Measurements from ENCODE around the gene FOXC2. TPM values are rescaled to one million over a fixed set of nuclear protein-coding genes. Genes with fewer than 3 reads are reported as not detected.
"Not testable (repeated sequence)": the region's sequence is repeated elsewhere in the genome, so short reads cannot be mapped to it uniquely, and the experiment has no call there.

Gene FOXC2
- total RNA-seq, 4 donors from 2014 or later = 0.40 to 1.5 (median 0.50) TPM

DNA sequence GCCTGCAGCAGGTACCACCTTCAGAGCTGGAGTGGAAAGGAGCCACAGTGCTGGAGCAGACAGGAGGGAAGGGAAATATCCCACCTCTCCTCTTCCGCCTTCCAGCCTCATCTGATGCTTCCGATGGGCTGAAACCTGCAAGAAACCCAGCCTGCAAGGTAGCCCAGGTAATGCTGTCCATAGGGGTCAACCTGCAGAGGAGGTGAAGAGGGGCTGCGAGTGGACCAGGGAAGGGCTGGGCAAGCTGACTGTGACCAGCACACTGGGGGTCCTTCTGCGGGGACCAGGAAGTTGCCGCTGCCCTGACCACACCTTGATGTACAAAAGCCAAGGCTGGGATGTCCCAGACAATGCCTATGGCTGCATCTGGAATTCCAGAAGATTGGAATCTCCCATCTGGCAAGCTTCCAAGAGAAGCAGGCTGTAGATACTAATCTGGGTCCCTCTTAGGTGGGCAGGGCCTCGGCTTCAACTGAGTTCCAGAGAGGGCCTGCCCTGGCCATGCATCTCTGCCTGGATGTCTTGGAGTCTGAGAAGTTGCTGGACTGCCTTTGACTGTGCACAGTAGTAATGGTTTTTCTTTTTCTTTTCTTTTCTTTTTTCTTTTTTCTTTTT, 17.5 kb downstream of the FOXC2 start:
- TF ChIP-seq POLR2AphosphoS5 (IDR thresholded peaks at IDR 0.05) = no peak
- TF ChIP-seq POLR2A (IDR thresholded peaks at IDR 0.05) = no peak
- TF ChIP-seq EP300 (IDR thresholded peaks at IDR 0.05) = no peak
- TF ChIP-seq CTCF (IDR thresholded peaks at IDR 0.05) = no peak
- H3K4me1 ChIP-seq = peaks cover 0 to 9% (median 0%) of the 10 kb centered on the region in 3 donors
- ATAC-seq = no peak
- WGBS, 2 donors (ENCODE audit: low coverage in 1 of 2) = 33 to 40% methylated on average over 1 to 3 of the region's 6 CpGs
- H3K27me3 ChIP-seq = peaks cover 77% of the 10 kb centered on the region
- no peak overlapping the region for H3K4me3 ChIP-seq
- H3K27ac ChIP-seq = no peak overlapping the region
- no peaks in the 10 kb centered on the region for H3K9me3 ChIP-seq
- H3K36me3 ChIP-seq = no peaks in the 10 kb centered on the region

DNA sequence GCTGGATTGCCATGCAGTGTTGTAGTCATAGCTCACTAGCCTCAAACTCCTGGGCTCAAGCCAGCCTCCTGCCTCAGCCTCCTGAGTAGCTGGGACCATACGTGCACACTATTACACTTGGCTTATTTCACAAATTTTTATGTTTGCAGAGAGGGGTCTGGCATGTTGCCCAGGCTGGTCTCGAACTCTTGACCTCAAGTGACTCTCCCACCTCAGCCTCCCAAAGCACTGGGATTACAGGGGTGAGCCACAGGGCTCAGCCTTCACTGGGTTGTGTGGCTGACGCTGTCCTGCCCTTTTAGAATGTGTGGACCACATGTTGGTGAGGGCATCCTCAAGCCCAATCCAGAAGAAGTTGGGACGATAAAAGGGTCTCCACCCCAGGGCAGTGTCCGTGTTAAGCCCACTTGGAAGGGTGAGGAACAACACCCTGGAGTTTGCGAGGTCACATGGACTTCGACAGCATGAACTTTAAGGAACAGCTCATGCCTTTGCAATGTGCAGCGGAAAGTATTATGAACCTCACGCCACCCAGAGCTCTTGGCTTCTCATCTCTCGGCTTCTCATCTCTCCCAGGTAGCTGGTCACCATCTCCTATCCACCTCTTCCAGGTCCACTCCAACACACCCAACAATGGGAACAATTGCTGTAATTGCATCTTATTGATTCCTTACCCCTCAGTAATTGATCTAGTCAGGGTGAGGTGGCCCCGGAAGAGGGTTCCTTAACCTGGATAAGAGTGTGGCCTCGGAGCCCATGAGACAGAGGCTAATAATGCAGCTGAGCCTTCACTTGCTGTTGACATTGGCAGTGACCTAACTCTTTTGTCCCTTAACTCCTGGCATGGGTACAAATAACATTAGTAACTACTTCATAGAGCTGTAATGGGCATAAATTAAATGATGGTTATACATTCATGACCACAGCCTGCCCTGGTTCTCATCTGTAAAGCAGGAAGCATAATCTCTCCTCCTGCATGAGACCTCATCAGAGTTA, 18.4 kb downstream of the FOXC2 start:
- WGBS, 2 donors (ENCODE audit: low coverage in 1 of 2) = 83 to 85% methylated on average over 5 to 10 of the region's 12 CpGs
- H3K27ac ChIP-seq = peak overlapping the region in 2 of 4 donors; percentile 43 to 45
- TF ChIP-seq POLR2A (IDR thresholded peaks at IDR 0.05) (no peak), EP300 (IDR thresholded peaks at IDR 0.05) (no peak), POLR2AphosphoS5 (IDR thresholded peaks at IDR 0.05) (no peak), CTCF (IDR thresholded peaks at IDR 0.05) (no peak)
- no peak for ATAC-seq
- no peaks in the 10 kb centered on the region for H3K36me3 ChIP-seq
- H3K4me3 ChIP-seq = no peak overlapping the region
- H3K27me3 ChIP-seq = peaks cover 77% of the 10 kb centered on the region
- peaks cover 0 to under 1% (median 0%) of the 10 kb centered on the region in 3 donors for H3K4me1 ChIP-seq
- H3K9me3 ChIP-seq = no peaks in the 10 kb centered on the region

DNA sequence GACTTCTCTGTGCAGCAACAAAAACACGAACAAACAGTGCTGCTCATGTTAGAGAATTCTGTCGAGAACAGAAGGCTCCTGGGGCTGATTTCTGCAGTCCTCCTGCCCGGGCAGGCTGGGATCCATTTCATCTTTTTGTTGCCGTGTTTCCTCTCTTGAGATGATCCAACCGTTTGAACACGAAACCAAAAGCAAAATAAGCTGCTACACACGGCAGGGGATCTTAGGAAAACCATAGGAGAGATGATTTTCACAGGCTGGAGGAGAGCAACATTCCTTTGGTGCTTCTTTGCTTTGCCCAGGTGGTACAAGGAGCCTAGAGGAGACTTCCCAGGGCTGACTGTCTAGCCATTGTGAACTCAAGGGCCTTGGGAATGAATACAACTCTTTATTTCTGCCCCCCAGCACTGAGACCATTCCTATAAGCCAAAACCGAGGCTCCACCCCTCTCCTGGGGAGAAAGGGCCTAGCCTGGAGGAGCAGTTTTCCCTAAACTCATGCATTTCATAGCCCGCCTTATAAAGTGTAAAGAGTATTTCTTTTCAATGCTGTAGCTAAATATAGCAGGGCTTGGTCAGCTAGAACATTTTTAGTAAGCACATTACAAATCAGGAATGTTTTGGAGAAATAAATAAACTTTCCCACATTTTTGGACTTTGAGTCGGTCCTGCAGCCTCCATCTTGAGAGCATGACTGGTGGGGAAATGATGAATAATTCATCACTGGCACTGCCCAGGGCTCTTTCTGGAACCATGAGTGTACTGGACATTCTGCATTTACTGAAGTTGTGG, 19.4 kb downstream of the FOXC2 start:
- Histone ChIP-seq H3K9me3 (no peaks in the 10 kb centered on the region), H3K4me3 (no peak overlapping the region), H3K27ac (peak overlapping the region in 3 of 4 donors; percentile 32 to 45 (median 43)), H3K36me3 (no peaks in the 10 kb centered on the region), H3K27me3 (peaks cover 77% of the 10 kb centered on the region), H3K4me1 (no peaks in the 10 kb centered on the region)
- WGBS, 2 donors (ENCODE audit: low coverage in 1 of 2) = 60 to 85% methylated on average over 3 to 10 of the region's 10 CpGs
- TF ChIP-seq POLR2AphosphoS5 (IDR thresholded peaks at IDR 0.05) = no peak
- TF ChIP-seq CTCF (IDR thresholded peaks at IDR 0.05) = no peak
- TF ChIP-seq POLR2A (IDR thresholded peaks at IDR 0.05) = no peak
- TF ChIP-seq EP300 (IDR thresholded peaks at IDR 0.05) = no peak
- ATAC-seq = no peak

- no peak overlapping the region for H3K27ac ChIP-seq
- peaks cover 80% of the 10 kb centered on the region for H3K27me3 ChIP-seq
- H3K4me1 ChIP-seq = no peaks in the 10 kb centered on the region
- TF ChIP-seq POLR2AphosphoS5 (IDR thresholded peaks at IDR 0.05) (no peak), POLR2A (IDR thresholded peaks at IDR 0.05) (no peak), CTCF (IDR thresholded peaks at IDR 0.05) (no peak), EP300 (IDR thresholded peaks at IDR 0.05) (no peak)
- 93 to 96% methylated on average over 3 of the region's 3 CpGs for WGBS, 2 donors (ENCODE audit: low coverage in 1 of 2)
- no peak for ATAC-seq
- no peaks in the 10 kb centered on the region for H3K36me3 ChIP-seq
- no peaks in the 10 kb centered on the region for H3K9me3 ChIP-seq
- no peak overlapping the region for H3K4me3 ChIP-seq
These were observed 20.9 kb downstream of the FOXC2 start for GRCh38 chr16:86587487-86587886.

- not testable (repeated sequence) for H3K9me3 ChIP-seq, H3K4me1 ChIP-seq, H3K36me3 ChIP-seq, H3K27ac ChIP-seq, H3K4me3 ChIP-seq, ATAC-seq
- peaks cover 82% of the 10 kb centered on the region for H3K27me3 ChIP-seq
- WGBS, 2 donors (ENCODE audit: low coverage in 1 of 2) = 89 to 100% methylated on average over 3 of the region's 3 CpGs
These were observed 21.3 kb downstream of the FOXC2 start for GRCh38 chr16:86587955-86588354.
